HG03457 (cell line): ENCODE results near the gene ABTB2.

Experiments used
- ATAC-seq: cut with Tn5 transposase; IDR thresholded peaks from one replicate; pipeline ENCODE4 v1.9.1; 2021; ENCODE audit warnings: moderate number of reproducible peaks; ENCODE audit not compliant: unreplicated experiment

Gene ABTB2

GRCh38 chr11:34176751-34177209 lies 181.0 kb downstream of the ABTB2 start:
- no peak for ATAC-seq

- no peak for ATAC-seq
Measured at GRCh38 chr11:34175284-34176019, 182.4 kb downstream of the ABTB2 start.

GRCh38 chr11:34174412-34175041 lies 183.3 kb downstream of the ABTB2 start:
- no peak for ATAC-seq

GRCh38 chr11:34173050-34173449 lies 184.8 kb downstream of the ABTB2 start:
- ATAC-seq, result no peak

- no peak for ATAC-seq
Measured at GRCh38 chr11:34169686-34170085, 188.1 kb downstream of the ABTB2 start.

- no peak for ATAC-seq
Measured at GRCh38 chr11:34168642-34169420, 189.0 kb downstream of the ABTB2 start.

GRCh38 chr11:34167961-34168360 lies 189.8 kb downstream of the ABTB2 start:
- no peak for ATAC-seq

- ATAC-seq, result no peak
Measured at GRCh38 chr11:34166806-34167740, 190.7 kb downstream of the ABTB2 start.

- ATAC-seq, result no peak
Measured at GRCh38 chr11:34165786-34166555, 191.8 kb downstream of the ABTB2 start.

GRCh38 chr11:34165121-34165520 lies 192.7 kb downstream of the ABTB2 start:
- ATAC-seq, result no peak

GRCh38 chr11:34162856-34163255 lies 195.0 kb downstream of the ABTB2 start:
- ATAC-seq, result no peak

- no peak for ATAC-seq
Measured at GRCh38 chr11:34162493-34162820, 195.4 kb downstream of the ABTB2 start.

GRCh38 chr11:34161812-34162492 lies 195.9 kb downstream of the ABTB2 start:
- no peak for ATAC-seq

GRCh38 chr11:34161361-34161760 lies 196.4 kb downstream of the ABTB2 start:
- no peak for ATAC-seq

- no peak for ATAC-seq
Measured at GRCh38 chr11:34160791-34161190, 197.0 kb downstream of the ABTB2 start.

- ATAC-seq, result no peak
Measured at GRCh38 chr11:34160049-34160721, 197.6 kb downstream of the ABTB2 start.

- ATAC-seq, result no peak
Measured at GRCh38 chr11:34158661-34159060, 199.1 kb downstream of the ABTB2 start.

GRCh38 chr11:34157163-34157562 lies 200.6 kb downstream of the ABTB2 start:
- ATAC-seq, result no peak

GRCh38 chr11:34155757-34156062 lies 202.1 kb downstream of the ABTB2 start:
- ATAC-seq, result no peak
